ENCODE results near the gene DDX4.
"Not testable (repeated sequence)": the region's sequence is repeated elsewhere in the genome, so short reads cannot be mapped to it uniquely, and the experiment has no call there.

DDX4 gene

GRCh38 chr5:55777332-55777731, 39.5 kb downstream of the DDX4 start:
- Histone ChIP-seq H3K14ac (ENCODE audit: low read length) (no peak overlapping the region), H3K36me3 (replicated peaks in 1 of 2; ENCODE audit: control insufficient read depth in 2 of 2, insufficient read depth in 2 of 2, low read length in 2 of 2) (no peaks in the 10 kb centered on the region), H3K27ac (replicated peaks; ENCODE audit: low read length) (no peak overlapping the region), H2BK120ac (ENCODE audit: low read depth, low read length) (no peak overlapping the region), H4K91ac (ENCODE audit: low read depth, low read length, poor library complexity) (no peak overlapping the region), H2AFZ (ENCODE audit: low read length) (no peak overlapping the region), H3K9ac (ENCODE audit: low read depth, low read length, poor library complexity) (no peak overlapping the region), H3K4me1 (ENCODE audit: control insufficient read depth in 2 of 2, insufficient read depth in 1 of 2, low read depth in 1 of 2, low read length in 2 of 2) (peaks cover 0 to 2% of the 10 kb centered on the region in 2 donors), H3K27me3 (ENCODE audit: control insufficient read depth in 3 of 3, insufficient read depth in 3 of 3, low read depth in 1 of 3, low read length in 3 of 3) (no peaks in the 10 kb centered on the region), H2AK5ac (ENCODE audit: low read depth, low read length) (no peak overlapping the region), H2BK12ac (ENCODE audit: low read length) (no peak overlapping the region), H3K9me3 (replicated peaks in 1 of 2; ENCODE audit: control insufficient read depth in 2 of 2, insufficient read depth in 1 of 2, low read depth in 1 of 2, low read length in 2 of 2) (no peaks in the 10 kb centered on the region), H3K79me1 (ENCODE audit: low read depth, low read length) (no peaks in the 10 kb centered on the region), H2BK15ac (ENCODE audit: low read length) (no peak overlapping the region), H4K8ac (ENCODE audit: low read depth, low read length) (no peak overlapping the region), H3K4me2 (ENCODE audit: insufficient read depth, low read length, poor library complexity, severe bottlenecking) (no peak overlapping the region), H3K18ac (ENCODE audit: low read length) (no peak overlapping the region), H2BK5ac (ENCODE audit: low read length) (no peak overlapping the region), H3K23ac (ENCODE audit: low read depth, low read length, poor library complexity) (no peak overlapping the region), H3K4me3 (ENCODE audit: low read length in 2 of 2) (no peak overlapping the region), H3K4ac (ENCODE audit: low read length) (no peak overlapping the region)
- no peak for DNase-seq (ENCODE audit: low spot score)
- no CpG with 5 or more reads among the region's 6 CpGs for WGBS, 2 donors (ENCODE audit: extremely low coverage in 2 of 2, insufficient read length in 2 of 2, insufficient replicate concordance in 1 of 2)

GRCh38 chr5:55800924-55801323, 63.1 kb downstream of the DDX4 start:
- DNase-seq (ENCODE audit: low spot score): no peak
- no peak overlapping the region for H4K8ac ChIP-seq (ENCODE audit: low read depth, low read length)
- H3K4me2 ChIP-seq (ENCODE audit: insufficient read depth, low read length, poor library complexity, severe bottlenecking): no peak overlapping the region
- no peaks in the 10 kb centered on the region for H3K36me3 ChIP-seq (replicated peaks in 1 of 2; ENCODE audit: control insufficient read depth in 2 of 2, insufficient read depth in 2 of 2, low read length in 2 of 2)
- H3K27ac ChIP-seq (replicated peaks; ENCODE audit: low read length): no peak overlapping the region
- no peak overlapping the region for H3K14ac ChIP-seq (ENCODE audit: low read length)
- no peak overlapping the region for H2BK15ac ChIP-seq (ENCODE audit: low read length)
- H3K23ac ChIP-seq (ENCODE audit: low read depth, low read length, poor library complexity): no peak overlapping the region
- H3K9ac ChIP-seq (ENCODE audit: low read depth, low read length, poor library complexity): no peak overlapping the region
- H2BK120ac ChIP-seq (ENCODE audit: low read depth, low read length): no peak overlapping the region
- H3K79me1 ChIP-seq (ENCODE audit: low read depth, low read length): no peaks in the 10 kb centered on the region
- no peak overlapping the region for H4K91ac ChIP-seq (ENCODE audit: low read depth, low read length, poor library complexity)
- H3K4me3 ChIP-seq (ENCODE audit: low read length in 2 of 2): no peak overlapping the region
- H3K4me1 ChIP-seq (ENCODE audit: control insufficient read depth in 2 of 2, insufficient read depth in 1 of 2, low read depth in 1 of 2, low read length in 2 of 2): no peaks in the 10 kb centered on the region
- no peak overlapping the region for H3K18ac ChIP-seq (ENCODE audit: low read length)
- no peak overlapping the region for H2BK5ac ChIP-seq (ENCODE audit: low read length)
- no CpG with 5 or more reads among the region's 6 CpGs for WGBS, 2 donors (ENCODE audit: extremely low coverage in 2 of 2, insufficient read length in 2 of 2, insufficient replicate concordance in 1 of 2)
- no peak overlapping the region for H2AK5ac ChIP-seq (ENCODE audit: low read depth, low read length)
- no peaks in the 10 kb centered on the region for H3K9me3 ChIP-seq (replicated peaks in 1 of 2; ENCODE audit: control insufficient read depth in 2 of 2, insufficient read depth in 1 of 2, low read depth in 1 of 2, low read length in 2 of 2)
- no peaks in the 10 kb centered on the region for H3K27me3 ChIP-seq (ENCODE audit: control insufficient read depth in 3 of 3, insufficient read depth in 3 of 3, low read depth in 1 of 3, low read length in 3 of 3)
- no peak overlapping the region for H2BK12ac ChIP-seq (ENCODE audit: low read length)
- no peak overlapping the region for H3K4ac ChIP-seq (ENCODE audit: low read length)
- H2AFZ ChIP-seq (ENCODE audit: low read length): no peak overlapping the region

- H3K79me1 ChIP-seq (ENCODE audit: low read depth, low read length); H3K4me2 ChIP-seq (ENCODE audit: insufficient read depth, low read length, poor library complexity, severe bottlenecking); H2AFZ ChIP-seq (ENCODE audit: low read length); DNase-seq (ENCODE audit: low spot score); H3K9ac ChIP-seq (ENCODE audit: low read depth, low read length, poor library complexity); H3K4me1 ChIP-seq (ENCODE audit: control insufficient read depth in 2 of 2, insufficient read depth in 1 of 2, low read depth in 1 of 2, low read length in 2 of 2); H2BK15ac ChIP-seq (ENCODE audit: low read length); H3K27ac ChIP-seq (replicated peaks; ENCODE audit: low read length); H2BK5ac ChIP-seq (ENCODE audit: low read length); H3K9me3 ChIP-seq (replicated peaks in 1 of 2; ENCODE audit: control insufficient read depth in 2 of 2, insufficient read depth in 1 of 2, low read depth in 1 of 2, low read length in 2 of 2); H3K14ac ChIP-seq (ENCODE audit: low read length); H4K8ac ChIP-seq (ENCODE audit: low read depth, low read length); H3K36me3 ChIP-seq (replicated peaks in 1 of 2; ENCODE audit: control insufficient read depth in 2 of 2, insufficient read depth in 2 of 2, low read length in 2 of 2); H2AK5ac ChIP-seq (ENCODE audit: low read depth, low read length); H2BK120ac ChIP-seq (ENCODE audit: low read depth, low read length); H3K4ac ChIP-seq (ENCODE audit: low read length); H3K23ac ChIP-seq (ENCODE audit: low read depth, low read length, poor library complexity); H3K18ac ChIP-seq (ENCODE audit: low read length); H3K4me3 ChIP-seq (ENCODE audit: low read length in 2 of 2); H4K91ac ChIP-seq (ENCODE audit: low read depth, low read length, poor library complexity); H2BK12ac ChIP-seq (ENCODE audit: low read length); H3K27me3 ChIP-seq (ENCODE audit: control insufficient read depth in 3 of 3, insufficient read depth in 3 of 3, low read depth in 1 of 3, low read length in 3 of 3): not testable (repeated sequence)
- no CpG with 5 or more reads among the region's 7 CpGs for WGBS, 2 donors (ENCODE audit: extremely low coverage in 2 of 2, insufficient read length in 2 of 2, insufficient replicate concordance in 1 of 2)
Observed at GRCh38 chr5:55808814-55809213, 71.0 kb downstream of the DDX4 start.

DNA sequence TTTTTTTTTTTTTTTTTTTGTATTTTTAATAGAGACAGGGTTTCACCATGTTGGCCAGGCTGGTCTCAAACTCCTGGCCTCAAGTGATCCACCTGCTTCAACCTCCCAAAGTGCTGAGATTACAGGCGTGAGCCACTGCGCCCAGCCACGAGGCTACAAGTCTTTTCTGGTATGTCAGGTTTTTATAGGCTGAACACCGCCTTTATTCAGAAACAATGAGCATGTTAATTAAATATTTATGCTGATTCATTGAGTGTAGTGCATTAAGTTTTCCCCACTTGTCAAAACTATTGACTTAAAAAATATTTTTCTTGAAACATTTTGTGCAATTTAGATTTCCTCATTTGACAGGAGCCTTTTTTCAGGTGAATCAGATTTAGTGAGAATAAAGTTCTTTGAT, 78.1 kb downstream of the DDX4 start:
- not testable (repeated sequence) for H3K79me1 ChIP-seq (ENCODE audit: low read depth, low read length); H2AFZ ChIP-seq (ENCODE audit: low read length); H3K4me2 ChIP-seq (ENCODE audit: insufficient read depth, low read length, poor library complexity, severe bottlenecking); H3K4ac ChIP-seq (ENCODE audit: low read length); H3K23ac ChIP-seq (ENCODE audit: low read depth, low read length, poor library complexity); H2BK5ac ChIP-seq (ENCODE audit: low read length); H3K9me3 ChIP-seq (replicated peaks in 1 of 2; ENCODE audit: control insufficient read depth in 2 of 2, insufficient read depth in 1 of 2, low read depth in 1 of 2, low read length in 2 of 2); H2AK5ac ChIP-seq (ENCODE audit: low read depth, low read length); H3K27ac ChIP-seq (replicated peaks; ENCODE audit: low read length); H3K18ac ChIP-seq (ENCODE audit: low read length); H3K9ac ChIP-seq (ENCODE audit: low read depth, low read length, poor library complexity); DNase-seq (ENCODE audit: low spot score); H3K4me3 ChIP-seq (ENCODE audit: low read length in 2 of 2); H3K4me1 ChIP-seq (ENCODE audit: control insufficient read depth in 2 of 2, insufficient read depth in 1 of 2, low read depth in 1 of 2, low read length in 2 of 2); H3K14ac ChIP-seq (ENCODE audit: low read length); H2BK120ac ChIP-seq (ENCODE audit: low read depth, low read length); H3K36me3 ChIP-seq (replicated peaks in 1 of 2; ENCODE audit: control insufficient read depth in 2 of 2, insufficient read depth in 2 of 2, low read length in 2 of 2); H4K8ac ChIP-seq (ENCODE audit: low read depth, low read length); H4K91ac ChIP-seq (ENCODE audit: low read depth, low read length, poor library complexity); H2BK15ac ChIP-seq (ENCODE audit: low read length); H2BK12ac ChIP-seq (ENCODE audit: low read length)
- H3K27me3 ChIP-seq (ENCODE audit: control insufficient read depth in 3 of 3, insufficient read depth in 3 of 3, low read depth in 1 of 3, low read length in 3 of 3): peaks cover 0 to 21% (median 2%) of the 10 kb centered on the region in 3 experiments
- no CpG with 5 or more reads among the region's 4 CpGs for WGBS, 2 donors (ENCODE audit: extremely low coverage in 2 of 2, insufficient read length in 2 of 2, insufficient replicate concordance in 1 of 2)

Measured in neuronal stem cell (in vitro differentiated cells).